Right lobe of liver (tissue), 4 donors: ENCODE measurements around the gene MYRIP.

Experiments
- POLR2A ChIP-seq: fragments of 450-650 bp; IDR thresholded peaks from one replicate; pipeline ENCODE4 v1.6.1; 2017; ENCODE audit warnings: antibody characterized with exemption, mild to moderate bottlenecking
- TF ChIP-seq, protein P1 (sequence below), 4 donors: fragments of 200-600 bp in 3 of 4; fragments of 450-650 bp in 1 of 4; IDR thresholded peaks; one replicate each; pipeline versions ENCODE4 v1.5.1 to v1.8.0; 2016 to 2022; ENCODE audit warnings: antibody characterized with exemption in 4 of 4, mild to moderate bottlenecking in 2 of 4
- donor health status: DM: no; HTN: no; CAD: no.
- donor health status: DM: no; HTN: no; CAD: no.
- donor health status: DM: no; HTN: yes; CAD: no.

GRCh38 chr3:39766433-39766832, 43.0 kb upstream of the MYRIP start:
- TF ChIP-seq, protein P1, sequence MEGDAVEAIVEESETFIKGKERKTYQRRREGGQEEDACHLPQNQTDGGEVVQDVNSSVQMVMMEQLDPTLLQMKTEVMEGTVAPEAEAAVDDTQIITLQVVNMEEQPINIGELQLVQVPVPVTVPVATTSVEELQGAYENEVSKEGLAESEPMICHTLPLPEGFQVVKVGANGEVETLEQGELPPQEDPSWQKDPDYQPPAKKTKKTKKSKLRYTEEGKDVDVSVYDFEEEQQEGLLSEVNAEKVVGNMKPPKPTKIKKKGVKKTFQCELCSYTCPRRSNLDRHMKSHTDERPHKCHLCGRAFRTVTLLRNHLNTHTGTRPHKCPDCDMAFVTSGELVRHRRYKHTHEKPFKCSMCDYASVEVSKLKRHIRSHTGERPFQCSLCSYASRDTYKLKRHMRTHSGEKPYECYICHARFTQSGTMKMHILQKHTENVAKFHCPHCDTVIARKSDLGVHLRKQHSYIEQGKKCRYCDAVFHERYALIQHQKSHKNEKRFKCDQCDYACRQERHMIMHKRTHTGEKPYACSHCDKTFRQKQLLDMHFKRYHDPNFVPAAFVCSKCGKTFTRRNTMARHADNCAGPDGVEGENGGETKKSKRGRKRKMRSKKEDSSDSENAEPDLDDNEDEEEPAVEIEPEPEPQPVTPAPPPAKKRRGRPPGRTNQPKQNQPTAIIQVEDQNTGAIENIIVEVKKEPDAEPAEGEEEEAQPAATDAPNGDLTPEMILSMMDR (IDR thresholded peaks at IDR 0.05) = no peak
- TF ChIP-seq POLR2A = no peak
